ENCODE measurements around the gene EGFR.
A peak's percentile ranks its signal among the peaks of the same experiment; 100 is the strongest.

The EGFR gene

DNA sequence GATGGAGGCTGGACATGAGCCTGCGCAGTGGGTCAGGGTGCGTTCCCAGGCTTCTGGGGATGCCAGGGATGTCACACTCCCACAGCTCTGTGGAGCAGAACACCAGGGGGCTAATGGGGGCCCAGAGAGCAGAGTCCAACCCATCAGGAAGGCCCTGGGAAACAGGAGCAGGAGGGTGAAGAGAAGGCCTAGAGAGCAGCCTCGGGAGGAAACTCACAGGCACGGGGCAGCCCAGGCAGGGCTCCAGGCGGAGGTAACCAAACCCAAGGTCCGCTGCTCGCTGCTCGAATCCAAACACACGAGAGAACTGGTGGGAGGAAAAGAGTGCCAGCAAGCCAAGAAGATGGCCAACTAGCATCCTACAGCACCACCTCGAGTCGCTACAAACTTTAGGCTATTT is 215.6 kb downstream of the EGFR start:
- no peak for DNase-seq

DNA sequence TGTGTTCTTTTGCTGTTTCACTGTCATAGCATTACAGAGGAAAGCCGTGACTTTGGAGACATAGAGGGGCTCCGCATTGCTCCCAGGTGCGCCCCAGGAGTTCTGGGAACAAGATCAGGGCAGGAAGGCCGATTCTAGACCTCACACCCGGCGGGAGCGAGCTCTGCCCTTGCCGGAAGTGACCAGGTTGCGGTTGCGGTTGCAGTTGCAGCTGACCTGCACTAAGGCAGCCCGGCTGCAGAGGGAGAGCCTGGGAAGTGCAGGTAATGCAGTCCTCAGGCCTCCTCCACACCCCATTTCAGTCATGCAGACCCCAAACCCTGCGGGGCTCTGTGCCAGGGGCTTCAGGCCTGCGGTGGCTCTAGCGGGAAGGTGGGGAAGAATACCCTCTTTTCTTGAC is 216.3 kb downstream of the EGFR start:
- no peak for DNase-seq

DNA sequence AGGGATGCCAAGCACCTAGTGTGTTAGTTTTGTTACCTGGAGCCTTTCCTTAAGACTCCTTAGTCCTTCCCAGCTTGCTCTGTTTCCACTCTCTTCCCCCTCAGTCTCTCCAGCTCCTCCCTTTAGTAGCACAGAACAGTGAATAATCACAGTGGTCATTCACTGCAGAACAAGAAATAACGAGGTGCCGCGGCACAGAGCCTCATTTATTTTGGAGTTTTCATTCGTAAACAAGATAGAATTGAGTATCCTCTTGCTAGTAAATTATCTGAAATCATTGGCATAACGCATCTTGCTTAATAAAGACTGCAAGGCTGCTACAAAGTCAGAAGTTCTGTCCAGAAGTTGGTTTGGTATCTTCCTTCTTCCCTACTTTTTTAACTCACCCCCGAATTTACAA is 217.0 kb downstream of the EGFR start:
- no peak for DNase-seq

DNA sequence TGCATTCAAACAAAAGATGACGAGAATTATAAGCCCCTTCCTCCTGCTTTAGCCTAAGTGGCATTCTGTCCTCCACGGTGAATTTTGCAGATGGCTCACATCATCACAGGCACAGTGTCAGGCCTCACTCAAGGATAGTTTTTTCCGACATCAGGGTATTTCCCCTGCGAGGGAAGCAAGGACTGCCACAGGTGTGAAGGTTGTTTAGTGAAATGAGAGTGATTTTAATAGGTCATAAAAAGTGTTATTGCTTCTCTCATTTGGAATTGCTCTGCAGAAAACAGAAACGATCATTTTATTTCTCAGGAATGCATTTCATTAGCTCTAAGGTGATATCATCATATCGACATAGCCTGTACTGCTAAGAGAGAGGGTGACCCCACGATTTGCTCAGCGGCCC is 217.7 kb downstream of the EGFR start:
- DNase-seq = no peak

DNA sequence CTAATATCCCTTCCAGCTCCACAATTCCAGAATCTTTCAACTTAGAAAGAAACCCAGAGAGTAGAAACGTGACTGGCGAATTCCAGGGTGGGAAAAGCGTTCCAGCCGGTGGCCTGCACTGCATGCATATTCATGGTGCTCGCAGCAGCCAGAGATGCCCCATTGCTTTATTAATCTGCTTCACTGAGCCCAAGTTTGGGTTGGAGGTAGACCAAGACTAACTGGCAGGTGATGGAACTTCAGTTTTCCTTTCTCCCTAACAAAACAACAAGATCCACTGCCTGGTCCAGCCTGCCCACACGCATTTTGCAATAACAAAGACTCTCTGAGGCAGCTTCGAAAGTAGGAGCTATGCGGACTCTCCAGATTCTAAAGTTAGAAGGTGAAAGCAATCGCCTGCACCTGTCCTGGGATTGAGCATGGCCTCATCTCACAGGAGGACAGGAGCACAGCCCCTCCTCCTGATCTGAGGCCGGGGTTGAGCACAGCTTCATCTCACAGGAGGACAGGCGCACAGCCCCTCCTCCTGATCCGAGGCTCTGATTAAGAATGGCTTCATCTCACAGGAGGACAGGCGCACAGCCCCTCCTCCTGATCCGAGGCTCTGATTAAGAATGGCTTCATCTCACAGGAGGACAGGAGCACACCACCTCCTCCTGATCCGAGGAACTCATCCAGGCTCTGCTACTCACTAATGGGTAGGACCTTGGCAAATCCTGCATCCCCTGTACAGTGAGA is 218.5 kb downstream of the EGFR start:
- no peak for DNase-seq

DNA sequence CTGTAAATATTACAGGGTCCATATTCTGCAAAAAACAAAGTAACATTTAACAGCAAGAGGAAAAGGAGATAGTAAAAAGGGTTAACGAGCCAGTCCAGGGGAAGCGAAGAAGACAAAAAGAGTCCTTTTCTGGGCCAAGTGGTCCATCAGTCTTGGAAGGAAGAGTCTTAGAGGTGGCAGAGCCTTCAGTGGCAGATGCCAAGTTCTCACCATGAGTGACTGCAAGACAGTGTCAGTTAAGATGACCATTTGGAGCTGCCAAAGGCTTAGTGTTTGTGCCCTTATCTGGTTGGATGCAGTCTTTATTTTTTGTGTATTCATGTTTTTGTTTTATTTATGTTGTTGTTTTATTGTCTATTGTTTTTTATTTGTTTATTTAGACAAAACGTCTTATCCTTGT is 220.6 kb downstream of the EGFR start:
- no peak for DNase-seq

DNA sequence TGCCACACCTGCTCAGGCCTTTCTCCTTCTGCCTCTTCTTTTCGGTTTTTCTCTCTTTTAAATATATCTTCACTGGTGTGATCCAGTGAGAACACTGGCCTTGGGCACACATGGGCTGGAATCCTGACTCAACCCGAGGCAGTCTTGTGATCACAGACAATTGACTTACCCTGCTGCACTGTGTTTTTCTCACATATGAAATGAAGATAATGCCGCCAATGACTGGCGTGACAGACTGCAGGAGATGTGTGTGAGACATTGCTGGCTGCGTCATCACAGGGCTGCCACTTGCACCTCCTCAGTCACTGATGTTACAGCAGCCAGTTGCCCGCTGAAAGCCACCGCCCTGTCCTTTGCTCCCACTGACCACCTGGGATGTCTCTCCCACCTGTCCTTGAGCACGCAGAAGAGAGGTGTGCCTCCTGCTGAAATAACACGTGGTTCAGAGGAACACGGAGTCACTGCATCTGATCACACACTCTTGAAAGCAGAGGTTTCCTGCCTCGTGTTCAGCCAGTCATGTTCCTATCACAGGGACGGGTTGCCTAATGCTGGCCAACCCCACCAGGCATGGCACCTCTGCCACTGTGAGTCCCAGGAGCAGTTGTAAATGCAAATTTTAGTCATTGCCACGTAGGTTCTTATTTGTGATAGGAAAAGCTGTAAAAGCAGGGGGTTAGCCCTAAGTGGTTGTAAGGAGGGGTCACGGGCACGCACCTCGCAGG is 221.8 kb downstream of the EGFR start:
- no peak for DNase-seq

DNA sequence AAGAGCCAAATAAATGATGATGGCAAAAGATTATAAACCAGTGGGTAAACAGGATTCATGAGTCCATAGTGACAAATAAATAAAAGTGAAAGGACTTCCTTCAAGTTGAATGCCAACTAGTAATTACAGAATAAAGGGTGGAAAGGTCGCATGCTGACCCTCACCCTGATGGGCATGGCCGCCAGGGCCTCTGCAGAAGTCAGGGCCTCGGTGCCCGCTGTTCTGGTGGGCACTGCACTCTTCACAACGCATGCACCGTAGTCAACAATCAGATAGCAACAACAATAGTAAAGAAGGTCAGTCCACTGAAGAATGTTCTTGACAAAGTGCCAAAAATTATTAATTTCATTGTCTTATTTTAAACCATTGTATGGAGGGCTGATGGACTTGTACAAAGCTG is 223.1 kb downstream of the EGFR start:
- no peak for DNase-seq

DNA sequence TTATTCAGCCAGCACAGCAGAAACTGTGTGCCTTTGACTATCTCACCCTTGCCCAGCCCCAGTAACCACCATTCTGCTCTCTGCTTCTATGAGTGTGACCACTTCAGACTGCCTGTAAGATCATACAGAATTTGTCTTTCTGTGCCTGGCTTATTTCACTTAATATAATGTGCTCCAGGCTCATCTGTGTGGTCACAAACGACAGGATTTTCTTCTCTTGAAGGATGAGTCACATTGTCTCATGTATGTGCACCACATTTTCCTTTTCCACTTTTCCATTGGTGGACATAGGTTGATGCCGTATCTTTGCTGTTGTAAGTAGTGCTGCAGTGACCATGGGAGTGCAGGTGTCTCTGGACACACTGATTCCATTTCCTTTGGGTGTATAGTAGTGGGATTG is 223.8 kb downstream of the EGFR start:
- DNase-seq = no peak

DNA sequence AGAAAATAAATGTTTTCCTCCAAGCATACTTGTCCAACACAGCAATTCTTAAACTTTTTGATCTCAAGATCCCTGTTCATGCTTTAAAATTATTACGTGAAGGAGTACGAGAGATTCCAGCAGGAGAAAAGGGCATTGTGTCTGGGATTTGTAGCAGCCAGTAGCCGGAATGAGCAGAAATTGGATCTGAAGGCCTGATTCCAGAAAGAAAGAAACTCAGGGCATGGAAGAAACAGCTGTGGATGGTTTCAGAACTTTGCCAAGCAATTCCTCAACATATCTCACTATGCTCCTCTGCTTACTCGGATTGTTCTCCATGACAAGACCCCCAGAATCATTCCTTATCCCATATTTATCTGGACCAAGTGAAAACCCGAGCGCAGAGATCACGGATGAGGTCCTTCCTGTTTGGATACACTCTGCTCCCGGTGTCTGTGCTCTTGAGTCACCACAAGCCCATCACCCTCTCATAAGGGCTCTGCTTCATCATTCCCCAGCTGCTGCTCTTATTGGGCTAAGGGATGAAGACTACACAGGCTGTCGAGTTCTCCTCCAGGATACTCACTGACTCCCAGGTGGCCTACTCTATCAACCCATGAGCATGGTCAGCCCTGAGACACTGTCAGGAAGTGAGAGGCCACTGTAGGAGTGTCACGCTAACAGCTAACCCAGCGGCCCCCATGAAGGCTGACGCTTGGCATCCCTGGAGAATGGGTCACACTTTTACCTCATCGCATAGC is 225.4 kb downstream of the EGFR start:
- DNase-seq = no peak

DNA sequence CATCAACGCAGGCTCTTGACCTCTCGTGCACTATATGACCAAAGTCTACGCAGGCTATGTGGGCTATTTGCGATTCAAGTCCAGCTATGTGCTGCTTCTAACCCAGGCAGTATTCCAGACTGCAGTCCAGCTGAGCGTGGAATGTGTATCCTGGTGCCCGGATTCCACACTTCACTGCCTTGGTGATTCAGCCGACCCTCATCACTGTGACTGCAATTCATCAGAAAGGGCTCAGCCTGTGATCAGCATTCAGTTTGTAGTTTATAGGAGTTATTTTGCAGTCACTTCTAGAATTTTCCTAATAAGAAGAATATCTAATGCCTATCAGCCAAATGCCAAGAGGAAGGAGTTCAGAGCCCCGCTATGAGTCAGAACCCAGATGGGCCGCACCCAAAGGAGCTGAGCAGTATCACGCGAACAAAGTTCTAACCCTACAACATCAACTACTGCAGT is 226.5 kb downstream of the EGFR start:
- no peak for DNase-seq

DNA sequence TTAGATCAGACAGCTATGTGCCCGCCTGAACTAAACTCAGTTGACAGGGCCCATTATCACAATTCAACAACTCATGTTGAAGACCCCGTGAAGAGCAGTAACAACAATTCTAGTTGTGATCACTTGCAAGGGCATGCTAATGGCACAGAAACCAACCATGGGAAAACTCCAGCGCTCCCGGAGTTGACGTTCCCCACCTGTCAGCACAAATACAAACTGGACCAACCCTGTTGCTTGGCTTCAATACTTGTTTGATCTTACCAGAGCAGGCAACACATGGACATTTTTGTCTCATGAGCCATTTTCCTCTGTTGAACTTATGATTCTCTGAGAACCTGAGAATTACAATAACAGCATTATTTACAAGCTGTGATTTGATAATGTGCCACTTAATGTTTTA is 227.4 kb downstream of the EGFR start:
- DNase-seq = no peak

DNA sequence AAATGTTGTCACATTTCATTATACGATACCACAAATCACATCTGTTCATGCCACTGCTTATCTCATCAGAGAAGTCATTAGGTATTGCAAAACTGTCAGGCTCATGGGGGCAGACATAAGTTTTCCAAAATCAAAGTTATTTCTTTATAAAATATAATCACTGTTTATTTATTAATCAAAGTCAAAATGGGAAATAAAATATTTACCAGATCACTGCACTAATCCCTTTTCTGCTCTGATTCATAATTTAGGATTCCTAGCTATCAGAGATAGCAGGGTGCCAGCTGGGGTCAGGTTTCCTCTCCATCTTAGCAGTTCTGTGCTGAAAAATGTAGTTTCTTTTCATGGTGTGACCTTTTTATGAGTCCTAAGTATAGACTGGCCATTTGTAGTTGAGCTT is 228.6 kb downstream of the EGFR start:
- DNase-seq = no peak

DNA sequence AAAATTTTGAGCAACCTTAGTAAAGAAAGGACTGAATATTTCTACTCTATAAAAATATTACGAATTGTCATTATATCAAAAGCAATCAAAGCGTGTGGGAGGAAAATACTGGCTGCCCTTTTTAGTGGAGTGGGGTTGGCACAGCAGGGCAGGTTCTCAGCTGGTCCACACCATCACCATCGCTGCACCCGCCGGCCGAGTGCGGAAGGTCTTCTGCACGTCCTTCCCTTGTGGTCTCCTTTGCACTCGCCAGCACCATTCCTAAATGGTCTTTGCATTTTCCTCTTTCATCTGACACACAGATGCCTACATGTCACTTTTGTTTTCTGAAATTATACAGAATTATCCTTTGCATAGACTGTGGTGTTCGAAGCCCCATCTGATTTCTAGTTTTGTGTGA is 229.7 kb downstream of the EGFR start:
- no peak for DNase-seq

DNA sequence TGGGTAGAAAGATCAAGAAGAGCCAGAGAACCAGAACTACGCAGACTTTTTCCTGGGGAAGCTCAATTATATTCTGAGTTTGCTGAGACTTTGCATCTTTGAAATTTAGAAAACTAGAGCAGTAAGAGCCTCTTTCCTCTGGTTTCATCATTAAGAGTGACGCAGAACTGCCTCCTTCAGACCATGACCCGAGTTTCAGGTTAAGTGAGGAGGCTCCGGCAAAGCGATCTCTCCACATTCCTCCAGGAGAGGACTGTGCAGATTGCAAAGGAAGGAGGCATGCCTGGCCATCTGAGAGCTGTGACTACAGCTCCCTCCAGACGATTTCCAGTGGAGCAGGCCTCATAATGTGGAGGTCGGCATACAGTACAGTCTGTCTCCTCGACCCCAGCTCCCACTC is 230.5 kb downstream of the EGFR start:
- DNase-seq = no peak

DNA sequence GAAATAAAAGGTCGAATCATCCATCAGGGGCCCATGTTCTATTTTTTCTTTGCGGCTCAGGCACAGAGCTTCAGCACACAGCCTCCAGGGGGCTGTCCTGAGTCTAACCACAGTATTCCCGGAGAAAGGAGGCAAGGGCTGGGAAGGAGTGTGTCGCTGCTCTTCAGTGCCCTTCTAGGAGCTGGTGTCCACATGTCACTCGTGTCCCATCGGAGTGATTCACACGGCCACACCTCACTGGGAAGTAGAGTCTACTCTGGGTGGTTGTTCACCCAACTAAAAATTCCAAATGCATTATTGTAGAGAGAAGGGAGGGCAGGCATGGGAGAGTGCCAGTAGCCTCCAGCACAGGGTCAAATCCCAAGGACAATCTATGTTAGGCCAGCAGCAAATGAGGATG is 231.5 kb downstream of the EGFR start:
- no peak for DNase-seq

DNA sequence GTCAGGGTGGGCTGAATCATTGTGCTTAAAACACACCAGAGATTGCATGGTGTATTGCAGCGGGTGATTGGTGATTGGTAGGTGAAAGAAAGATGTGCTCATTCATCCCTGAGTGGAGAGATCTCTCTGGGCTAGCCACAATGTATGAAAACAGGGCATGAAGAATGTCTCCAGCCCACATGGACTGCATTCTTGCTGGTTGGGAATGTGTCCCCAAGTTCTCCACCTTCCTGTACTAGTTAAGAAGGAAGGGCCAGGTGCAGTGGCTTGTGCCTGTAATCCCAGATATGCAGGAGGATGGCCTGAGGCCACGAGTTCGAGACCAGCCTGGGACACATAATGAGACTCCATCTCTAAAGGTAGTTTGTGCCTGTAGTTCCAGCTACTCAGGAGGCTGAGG is 232.5 kb downstream of the EGFR start:
- no peak for DNase-seq

DNA sequence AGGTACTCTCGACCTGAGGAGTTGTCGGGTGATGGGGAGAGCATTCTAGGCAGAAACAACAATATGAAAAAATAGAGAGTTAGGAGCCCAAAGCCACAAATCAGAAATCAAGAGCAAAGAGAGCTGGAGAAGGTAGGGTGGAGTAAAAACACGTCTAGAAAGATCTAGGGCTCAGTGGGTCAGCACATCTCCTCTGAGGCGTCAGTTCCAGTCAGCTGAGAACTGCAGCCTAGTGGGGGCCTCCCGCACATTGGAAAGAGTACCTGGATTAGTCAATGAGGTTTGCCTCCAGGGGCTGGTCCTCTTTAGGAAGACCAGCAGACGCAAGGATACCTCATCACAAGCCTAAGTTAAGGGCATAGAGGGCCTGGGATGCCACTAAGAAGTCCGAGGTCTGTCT is 233.1 kb downstream of the EGFR start:
- no peak for DNase-seq

DNA sequence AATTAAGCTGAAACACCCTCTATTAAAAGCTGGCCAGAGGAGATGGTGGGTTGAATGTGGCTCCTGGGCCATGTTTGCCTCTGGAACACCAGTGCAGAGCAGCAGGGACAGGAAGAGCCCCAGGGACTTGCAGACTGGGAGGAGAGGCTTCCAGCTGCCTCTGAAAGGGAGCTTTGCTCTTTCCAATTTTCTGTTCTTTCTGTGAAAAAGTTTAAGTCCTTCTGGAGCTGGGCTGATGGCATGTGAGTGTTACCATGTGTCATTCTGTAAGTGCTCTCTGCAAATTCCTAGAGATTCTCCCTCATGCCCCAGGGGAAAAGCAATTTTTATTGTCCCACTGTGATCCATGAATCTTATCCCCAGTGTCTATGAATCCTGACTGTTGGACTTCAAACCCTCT is 233.6 kb downstream of the EGFR start:
- DNase-seq = no peak

DNA sequence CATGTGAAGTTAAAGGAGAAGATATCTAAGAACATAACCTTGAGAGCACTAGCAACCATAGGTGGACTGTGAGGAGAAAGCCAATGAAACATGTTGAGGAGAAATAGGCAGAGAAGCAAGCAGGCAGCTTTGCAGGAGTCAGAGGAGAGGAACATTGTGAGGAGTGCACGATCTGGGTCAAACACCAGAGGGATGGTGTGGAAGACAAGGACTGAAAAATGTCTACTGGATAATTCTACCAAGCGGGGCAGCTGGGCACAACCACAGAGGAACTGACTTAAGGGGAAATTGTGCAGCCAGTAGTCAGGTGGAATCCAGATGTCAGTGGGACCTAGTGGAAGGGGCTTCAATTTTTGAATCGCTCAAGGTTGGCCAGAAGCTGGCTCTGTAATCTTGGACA is 234.4 kb downstream of the EGFR start:
- DNase-seq = no peak

DNA sequence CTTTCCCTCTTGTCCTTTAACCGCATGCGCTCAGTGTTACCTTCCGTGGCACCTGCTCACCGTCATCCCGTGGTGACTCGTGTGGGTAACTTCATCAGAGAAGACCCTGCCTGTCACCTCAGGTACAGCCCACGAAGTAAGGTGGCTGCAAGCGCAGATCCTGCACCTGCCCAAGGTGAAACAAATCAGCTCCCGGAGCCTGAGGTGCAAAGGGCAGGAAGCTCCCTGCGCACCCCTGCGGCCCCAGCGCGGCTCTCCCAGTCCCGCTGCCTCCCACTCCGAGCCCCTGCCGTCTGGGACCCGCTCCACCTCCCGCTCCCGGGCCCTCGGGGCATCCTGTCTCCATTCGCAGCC is 235.4 kb downstream of the EGFR start:
- no peak for DNase-seq

DNA sequence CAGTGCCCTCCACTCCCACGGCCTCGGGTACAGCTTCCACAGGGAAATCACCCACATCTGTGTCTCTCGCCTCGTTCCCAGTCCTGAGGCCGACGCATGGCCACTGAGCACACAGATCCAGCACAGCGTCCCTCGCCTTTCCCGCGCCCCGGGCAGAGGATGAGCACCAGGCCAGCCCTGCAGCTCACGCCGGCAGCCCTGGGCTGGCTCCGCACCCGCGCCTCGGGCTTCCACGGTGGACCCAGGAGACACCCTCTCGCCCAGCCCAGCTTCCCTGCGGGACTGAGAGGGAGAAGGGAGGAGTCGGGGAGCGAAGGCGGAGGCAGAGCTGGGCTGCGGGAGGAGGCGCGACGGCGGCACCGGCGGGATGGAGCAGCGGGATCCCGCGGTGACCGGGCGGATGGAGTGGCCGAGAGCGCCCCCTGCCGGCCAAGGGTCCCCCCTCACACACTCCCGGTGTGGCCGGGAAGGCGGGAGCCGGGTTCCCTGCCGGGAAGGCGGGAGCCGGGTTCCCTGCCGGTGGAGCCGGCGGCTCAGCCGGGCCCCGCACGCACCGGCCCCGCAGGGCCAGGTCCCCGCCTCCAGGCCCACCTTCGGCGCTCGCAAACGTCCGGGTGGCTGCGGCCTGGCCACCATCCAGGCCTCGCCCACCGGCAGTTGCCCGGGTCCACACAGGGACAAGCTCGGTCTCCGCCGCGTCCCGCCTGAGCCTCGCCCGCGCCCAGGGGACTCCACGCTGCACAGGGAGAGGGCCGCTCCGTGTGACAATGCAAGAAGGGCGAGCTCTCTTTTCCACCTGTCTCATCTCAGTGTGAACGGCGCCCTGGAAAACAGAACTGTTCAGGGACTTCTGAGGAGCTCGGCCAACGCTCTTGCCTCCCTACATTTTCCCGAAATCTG is 236.0 kb downstream of the EGFR start:
- peak; percentile 66 for DNase-seq

Measured in CD4-positive, alpha-beta T cell treated with Interleukin-12 subunit alpha and Interleukin-12 subunit beta, for 1 hour (primary cell).